Peyer's patch (tissue), 4 donors: ENCODE results near the gene NEU3. TPM values are rescaled to one million over a fixed set of nuclear protein-coding genes. Genes with fewer than 3 reads are reported as not detected.
"Not testable (repeated sequence)": the region's sequence is repeated elsewhere in the genome, so short reads cannot be mapped to it uniquely, and the experiment has no call there.

ENCODE experiments used
- DNase-seq, 3 donors: peaks; one replicate each; pipeline ENCODE4 v3.0.0-alpha.2; 2017 to 2019
- H3K27ac ChIP-seq, 4 donors: fragments of 200-600 bp; sonication (generic); one replicate each; pipeline ENCODE4 v1.5.1; 2016 to 2019
- H3K27me3 ChIP-seq, 2 donors: fragments of 200-600 bp; sonication (generic); one replicate each; pipeline ENCODE4 v1.5.1; 2019
- H3K36me3 ChIP-seq, 3 donors: fragments of 200-600 bp; sonication (generic); one replicate each; pipeline ENCODE4 v1.5.1; 2016 to 2019
- H3K4me1 ChIP-seq, 4 donors: fragments of 200-600 bp; sonication (generic); one replicate each; pipeline ENCODE4 v1.5.1; 2016 to 2019
- H3K4me3 ChIP-seq, 4 donors: fragments of 200-600 bp; sonication (generic); 1 replicate in 3 of 4; 2 replicates in 1 of 4; pipeline ENCODE4 v1.5.1; 2016 to 2019; ENCODE audit warnings: mild to moderate bottlenecking in 1 of 4
- H3K9me3 ChIP-seq, 4 donors: fragments of 200-600 bp; sonication (generic); one replicate each; pipeline ENCODE4 v1.5.1; 2016 to 2019; ENCODE audit warnings: mild to moderate bottlenecking in 1 of 4
- POLR2A ChIP-seq, 2 donors: fragments of 450-650 bp; IDR thresholded peaks; one replicate each; pipeline ENCODE4 v1.5.1; 2017; ENCODE audit warnings: antibody characterized with exemption in 2 of 2, mild to moderate bottlenecking in 2 of 2, moderate library complexity in 2 of 2
- total RNA-seq, 4 donors: library from RNA; depleted of rRNA; stranded (reverse); fragments of >200 nt; gene quantifications; one replicate each; pipeline ENCODE4 v1.1.0, GENCODE V29; 2016
- TF ChIP-seq, protein P1 (sequence below), 6 experiments: fragments of 450-650 bp in 4 of 6; fragments of 200-600 bp in 2 of 6; sonication (generic) in 1 of 6; IDR thresholded peaks; one replicate each; pipeline ENCODE4 v1.5.1; 2017 to 2019; ENCODE audit warnings: antibody characterized with exemption in 6 of 6, mild to moderate bottlenecking in 3 of 6, moderate library complexity in 1 of 6

The NEU3 gene
- total RNA-seq, 4 donors from 2014 or later, result 6.0 to 14.0 (median 10.1) TPM

DNA sequence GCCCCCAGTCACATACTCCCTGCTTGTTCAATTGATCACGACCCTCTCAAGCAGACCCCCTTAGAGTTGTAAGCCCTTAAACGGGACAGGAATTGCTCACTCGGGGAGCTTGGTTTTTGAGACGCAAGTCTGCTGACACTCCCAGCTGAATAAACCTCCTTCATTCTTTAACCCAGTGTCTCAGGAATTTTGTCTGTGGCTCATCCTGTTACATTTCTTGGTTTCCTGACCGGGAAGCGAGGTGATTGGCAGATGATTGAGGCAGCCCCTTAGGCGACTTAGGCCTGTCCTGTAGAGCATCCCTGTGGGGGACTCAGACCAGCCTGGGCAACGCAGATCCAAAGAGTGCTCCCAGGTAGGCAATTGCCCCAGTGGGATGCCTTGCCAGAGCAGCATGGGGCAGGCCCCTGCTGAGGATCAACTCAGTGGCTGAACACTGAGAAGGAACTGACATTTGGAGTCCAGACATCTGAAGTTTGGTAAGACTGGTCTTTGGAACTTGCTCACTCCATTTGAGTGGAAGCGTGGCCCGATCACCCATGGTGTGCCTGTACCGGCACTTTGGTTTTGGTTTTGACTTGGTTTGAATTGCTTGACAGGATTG is 51.5 kb downstream of the NEU3 start:
- TF ChIP-seq, protein P1, sequence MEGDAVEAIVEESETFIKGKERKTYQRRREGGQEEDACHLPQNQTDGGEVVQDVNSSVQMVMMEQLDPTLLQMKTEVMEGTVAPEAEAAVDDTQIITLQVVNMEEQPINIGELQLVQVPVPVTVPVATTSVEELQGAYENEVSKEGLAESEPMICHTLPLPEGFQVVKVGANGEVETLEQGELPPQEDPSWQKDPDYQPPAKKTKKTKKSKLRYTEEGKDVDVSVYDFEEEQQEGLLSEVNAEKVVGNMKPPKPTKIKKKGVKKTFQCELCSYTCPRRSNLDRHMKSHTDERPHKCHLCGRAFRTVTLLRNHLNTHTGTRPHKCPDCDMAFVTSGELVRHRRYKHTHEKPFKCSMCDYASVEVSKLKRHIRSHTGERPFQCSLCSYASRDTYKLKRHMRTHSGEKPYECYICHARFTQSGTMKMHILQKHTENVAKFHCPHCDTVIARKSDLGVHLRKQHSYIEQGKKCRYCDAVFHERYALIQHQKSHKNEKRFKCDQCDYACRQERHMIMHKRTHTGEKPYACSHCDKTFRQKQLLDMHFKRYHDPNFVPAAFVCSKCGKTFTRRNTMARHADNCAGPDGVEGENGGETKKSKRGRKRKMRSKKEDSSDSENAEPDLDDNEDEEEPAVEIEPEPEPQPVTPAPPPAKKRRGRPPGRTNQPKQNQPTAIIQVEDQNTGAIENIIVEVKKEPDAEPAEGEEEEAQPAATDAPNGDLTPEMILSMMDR (IDR thresholded peaks at IDR 0.05), result no peak
- TF ChIP-seq POLR2A (IDR thresholded peaks at IDR 0.05), result no peak
- Histone ChIP-seq H3K4me3 (no peak overlapping the region), H3K9me3 (no peaks in the 10 kb centered on the region), H3K4me1 (no peaks in the 10 kb centered on the region), H3K27ac (no peak overlapping the region), H3K36me3 (no peaks in the 10 kb centered on the region), H3K27me3 (no peaks in the 10 kb centered on the region)
- DNase-seq, result no peak

DNA sequence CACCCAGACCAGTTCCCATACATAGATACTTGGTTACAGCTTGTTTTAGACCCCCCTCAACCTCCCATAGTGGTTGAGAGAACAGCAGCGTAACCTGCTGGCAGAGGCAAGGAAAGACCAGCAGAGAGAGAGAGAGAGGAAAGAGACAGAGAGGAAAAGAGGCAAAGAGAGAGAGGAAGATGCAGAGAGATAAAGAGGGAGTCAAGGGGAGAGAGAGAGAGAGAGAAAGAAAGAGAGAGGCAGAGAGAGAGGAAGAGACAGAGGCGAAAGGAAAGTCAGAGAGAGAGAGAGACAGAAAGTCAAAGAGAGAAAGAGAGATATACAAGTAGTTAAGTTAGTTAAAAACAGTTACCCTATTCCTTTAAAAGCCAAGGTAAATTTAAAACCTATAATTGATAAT is 52.5 kb downstream of the NEU3 start:
- H3K36me3 ChIP-seq, result no peaks in the 10 kb centered on the region
- TF ChIP-seq, protein P1 (IDR thresholded peaks at IDR 0.05), result no peak
- TF ChIP-seq POLR2A (IDR thresholded peaks at IDR 0.05), result no peak

DNA sequence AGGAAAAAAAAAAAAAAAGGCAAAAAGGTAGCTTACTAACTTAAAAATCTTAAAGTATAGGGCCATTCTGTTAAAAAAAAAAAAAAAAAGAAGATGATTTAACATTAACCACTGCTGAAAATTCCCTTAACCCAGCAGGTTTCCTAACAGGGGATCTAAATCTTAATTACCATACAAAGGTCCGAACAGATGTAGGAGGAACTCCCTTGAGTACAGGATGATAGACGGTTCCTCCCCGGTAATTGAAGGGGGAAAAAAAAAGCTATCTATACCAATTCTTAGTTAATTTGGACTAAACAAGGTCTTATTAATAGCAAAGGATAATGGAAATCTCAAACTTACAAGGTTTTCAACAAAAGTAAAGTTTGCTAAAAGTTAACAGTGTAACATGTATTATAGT is 53.1 kb downstream of the NEU3 start:
- not testable (repeated sequence) for H3K4me1 ChIP-seq, H3K4me3 ChIP-seq, DNase-seq, H3K36me3 ChIP-seq, H3K27ac ChIP-seq, H3K9me3 ChIP-seq, H3K27me3 ChIP-seq

More for the DNA sequence above, 52.5 kb downstream of the NEU3 start:
- Histone ChIP-seq H3K9me3 (no peaks in the 10 kb centered on the region), H3K4me1 (no peaks in the 10 kb centered on the region), H3K27ac (no peak overlapping the region), H3K27me3 (no peaks in the 10 kb centered on the region), H3K4me3 (no peak overlapping the region)
- DNase-seq, result no peak

DNA sequence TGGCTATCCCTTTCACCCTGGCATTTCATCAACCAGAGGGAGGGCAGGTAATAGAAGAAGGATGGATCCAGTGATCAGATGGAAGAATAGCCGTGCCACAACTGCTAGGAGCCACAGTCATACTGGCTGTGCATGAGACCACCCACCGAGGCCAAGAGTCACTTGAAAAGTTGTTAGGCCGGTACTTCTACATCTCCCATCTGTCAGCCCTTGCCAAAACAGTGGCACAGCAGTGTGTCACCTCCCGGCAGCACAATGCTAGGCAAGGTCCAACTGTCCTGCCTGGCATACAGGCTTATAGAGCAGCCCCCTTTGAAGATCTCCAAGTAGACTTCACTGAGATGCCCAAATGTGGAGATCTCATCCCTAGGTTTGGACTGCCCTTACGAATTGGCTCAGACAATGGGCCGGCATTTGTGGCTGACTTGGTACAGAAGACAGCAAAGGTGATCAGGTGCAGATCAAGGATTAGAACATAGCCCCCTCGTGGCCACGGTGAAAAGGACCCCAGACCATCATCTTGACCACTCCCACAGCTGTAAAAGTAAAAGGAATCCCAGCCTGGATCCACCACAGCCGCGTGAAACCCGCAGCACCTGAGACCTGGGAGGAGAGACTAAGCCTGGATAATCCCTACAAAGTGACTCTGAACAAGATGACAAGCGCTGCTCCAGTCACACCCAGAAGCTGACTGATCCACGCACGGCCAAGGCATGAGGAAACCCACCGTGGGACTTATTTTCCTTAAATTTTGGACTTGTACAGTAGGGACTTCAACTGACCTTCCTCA is 55.8 kb downstream of the NEU3 start:
- not testable (repeated sequence) for DNase-seq, H3K27ac ChIP-seq, H3K4me3 ChIP-seq, H3K9me3 ChIP-seq, H3K4me1 ChIP-seq, H3K36me3 ChIP-seq, H3K27me3 ChIP-seq

DNA sequence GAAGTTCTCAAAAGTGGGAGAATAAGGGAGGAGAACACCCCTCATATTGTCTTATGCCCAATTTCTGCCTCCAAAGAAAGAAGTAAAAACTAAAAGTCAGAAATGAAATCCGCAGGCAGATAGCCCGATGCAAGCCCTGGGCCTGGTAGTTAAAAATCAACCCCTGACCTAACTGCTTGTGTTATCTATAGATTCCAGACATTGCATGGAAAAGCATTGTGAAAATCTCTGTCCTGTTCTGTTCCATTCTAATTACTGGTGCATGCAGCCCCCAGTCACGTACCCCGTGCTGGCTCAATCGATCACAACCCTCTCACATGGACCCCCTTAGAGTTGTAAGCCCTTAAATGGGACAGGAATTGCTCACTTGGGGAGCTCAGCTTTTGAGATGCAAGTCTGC is 57.9 kb downstream of the NEU3 start:
- not testable (repeated sequence) for H3K4me1 ChIP-seq, H3K9me3 ChIP-seq, H3K4me3 ChIP-seq, DNase-seq, H3K27ac ChIP-seq, H3K27me3 ChIP-seq, H3K36me3 ChIP-seq

DNA sequence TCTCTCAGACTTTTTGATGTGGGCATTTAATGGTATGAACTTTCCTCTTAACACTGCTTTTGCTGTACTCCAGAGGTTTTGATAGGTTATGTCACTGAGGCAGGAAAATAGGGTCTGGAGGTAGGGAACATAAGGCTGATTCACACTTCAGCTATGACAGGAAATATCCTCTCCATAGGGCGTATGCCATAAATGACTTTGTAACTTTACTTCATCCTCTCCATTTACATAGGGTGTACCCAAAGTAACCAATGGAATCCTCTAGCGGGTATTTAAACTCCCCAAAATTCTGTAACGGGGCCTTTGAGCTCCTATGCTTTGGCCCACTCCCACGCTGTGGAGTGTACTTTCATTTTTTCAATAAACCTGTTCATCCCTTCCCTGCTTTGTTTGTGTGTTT is 58.5 kb downstream of the NEU3 start:
- no peak for TF ChIP-seq POLR2A (IDR thresholded peaks at IDR 0.05)
- TF ChIP-seq, protein P1 (IDR thresholded peaks at IDR 0.05), result no peak
- Histone ChIP-seq H3K27me3 (no peaks in the 10 kb centered on the region), H3K4me1 (no peaks in the 10 kb centered on the region), H3K4me3 (no peak overlapping the region), H3K36me3 (no peaks in the 10 kb centered on the region), H3K9me3 (peaks cover 0 to 2% (median 0%) of the 10 kb centered on the region in 4 donors), H3K27ac (no peak overlapping the region)
- no peak for DNase-seq

DNA sequence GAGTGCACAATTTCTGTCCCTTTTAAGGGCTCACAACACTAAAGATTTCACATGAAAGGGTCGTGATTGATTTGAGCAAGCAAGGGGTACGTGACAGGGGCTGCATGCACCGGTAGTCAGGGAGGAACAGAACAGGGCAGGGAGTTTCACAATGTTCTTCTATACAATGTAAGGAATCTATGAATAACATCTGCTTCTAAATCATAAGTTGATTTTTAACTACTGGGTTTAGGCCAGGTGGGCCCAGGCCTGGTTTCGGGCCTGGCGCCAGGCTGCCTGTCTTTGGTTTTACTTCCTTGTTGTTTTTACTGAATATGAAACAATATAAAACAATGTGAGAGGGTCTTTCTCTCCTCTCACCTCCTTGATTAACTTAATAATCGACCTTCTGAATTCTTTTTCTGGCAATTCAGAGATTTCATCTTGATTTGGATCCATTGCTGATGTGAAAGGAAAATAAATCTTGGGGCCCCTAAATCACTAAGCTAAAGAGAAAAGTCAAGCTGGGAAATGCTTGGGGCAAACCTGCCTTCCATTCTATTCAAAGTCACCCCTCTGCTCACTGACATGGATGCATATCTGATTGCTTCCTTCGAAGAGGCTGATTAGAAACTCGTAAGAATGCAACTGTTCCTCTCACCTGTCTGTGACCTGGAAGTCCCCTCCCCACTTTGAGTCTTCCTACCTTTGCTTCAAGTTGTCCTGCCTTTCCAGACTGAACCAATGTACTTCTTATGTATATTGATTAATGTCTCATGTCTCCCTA is 61.0 kb downstream of the NEU3 start:
- not testable (repeated sequence) for H3K4me3 ChIP-seq, H3K36me3 ChIP-seq, H3K27me3 ChIP-seq, H3K4me1 ChIP-seq, DNase-seq, H3K9me3 ChIP-seq, H3K27ac ChIP-seq
